Measurements from ENCODE around the gene GRID1. TPM values are rescaled to one million over a fixed set of nuclear protein-coding genes. Genes with fewer than 3 reads are reported as not detected.
A peak's percentile ranks its signal among the peaks of the same experiment; 100 is the strongest.

The GRID1 gene
- total RNA-seq, 3 donors from 2014 or later, result 0.61 to 1.9 (median 0.87) TPM

DNA sequence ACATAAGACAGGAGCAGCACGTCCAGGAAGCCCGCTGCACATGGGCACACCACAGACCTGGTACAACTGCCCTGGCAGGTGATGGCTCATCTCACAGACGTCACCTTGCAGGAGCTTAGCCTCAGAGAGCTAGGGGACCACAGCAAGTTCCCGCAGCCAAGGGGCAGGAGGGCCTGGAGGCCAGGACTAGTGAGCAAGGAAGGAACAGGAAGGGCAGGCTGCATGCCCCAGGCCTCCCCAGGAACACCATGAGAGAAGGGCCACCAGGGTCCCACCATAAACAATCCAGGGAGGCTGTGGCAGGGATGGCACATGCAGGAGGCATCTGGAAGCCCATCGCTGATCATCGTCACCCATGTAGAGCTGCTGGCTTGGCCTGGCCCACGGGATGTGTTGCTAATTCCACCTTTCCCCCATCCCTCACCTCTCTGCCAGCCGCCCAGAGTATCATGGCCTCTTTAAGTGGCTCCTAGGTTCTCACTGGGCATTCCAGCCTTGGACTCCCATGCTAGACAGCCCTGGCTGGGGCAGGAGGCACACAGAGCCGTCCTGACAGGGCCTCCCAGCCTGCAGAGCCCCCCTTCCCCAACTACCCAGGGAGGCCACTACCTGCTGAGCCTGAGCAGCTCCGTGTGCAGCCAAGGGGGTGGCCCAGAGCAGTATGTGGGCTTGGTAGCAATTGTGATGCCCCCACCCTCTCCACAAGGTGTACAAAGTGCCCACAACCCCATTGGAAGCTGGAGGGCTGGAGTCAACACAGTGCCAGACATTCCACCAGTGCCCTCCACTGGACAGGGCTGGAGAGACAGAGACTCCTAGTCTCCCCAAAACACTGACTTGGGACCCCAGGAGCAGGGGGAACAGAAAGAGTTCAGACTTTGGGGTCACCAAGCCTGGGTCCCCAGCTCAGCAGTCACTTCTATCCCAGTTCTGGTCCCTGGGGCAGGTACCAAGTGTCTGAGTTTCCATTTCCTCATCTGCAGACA lies 35.5 kb downstream of the GRID1 start:
- intact Hi-C loops (cut with DNase I, micrococcal nuclease), result no loop called here
- no peaks in the 10 kb centered on the region for H3K9me3 ChIP-seq
- no peaks in the 10 kb centered on the region for H3K36me3 ChIP-seq (ENCODE audit: low read depth)
- DNase-seq, result peak in 1 of 3 donors; percentile 25
- no peak for ATAC-seq
- no peak for TF ChIP-seq CTCF (IDR thresholded peaks at IDR 0.05)
- H3K4me1 ChIP-seq (ENCODE audit: low read depth), result no peaks in the 10 kb centered on the region
- H3K4me3 ChIP-seq, result no peak overlapping the region

DNA sequence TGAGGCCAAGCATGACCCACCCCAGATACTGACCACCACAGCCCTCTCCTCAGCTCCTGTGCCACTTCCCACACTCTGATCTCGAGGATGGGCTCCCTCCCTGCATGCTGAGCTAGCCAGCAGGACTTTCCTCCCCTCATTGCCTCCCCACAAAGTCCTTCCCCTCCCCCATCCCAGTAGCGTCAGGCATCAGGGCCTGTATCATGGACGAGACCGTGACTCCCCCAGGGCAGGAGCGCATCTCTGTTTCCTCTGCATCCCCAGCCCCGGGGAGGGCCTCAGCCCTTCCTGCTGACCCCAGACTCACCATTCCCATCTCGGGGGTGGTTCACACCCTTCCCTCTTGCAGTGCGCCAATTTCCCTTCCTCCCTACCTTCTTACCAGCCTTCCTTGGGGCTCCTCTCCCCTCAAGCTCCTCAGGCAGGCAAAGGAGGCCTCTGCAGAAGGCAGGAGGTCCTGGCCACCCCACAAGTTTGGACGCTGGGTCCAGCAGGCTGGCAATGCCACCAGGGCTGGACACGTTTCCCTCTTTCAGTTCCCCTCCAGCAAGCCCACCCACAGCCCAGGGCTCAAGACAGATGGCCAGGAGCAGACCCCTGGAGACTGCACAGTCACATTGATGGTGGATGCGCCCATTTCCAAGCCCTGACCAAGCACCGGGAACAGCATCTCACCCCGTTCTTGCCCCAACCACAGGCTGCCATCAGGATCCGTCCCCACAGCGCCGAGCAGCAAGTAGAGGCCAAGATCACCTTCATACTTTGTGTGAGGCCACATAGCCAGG lies 36.5 kb downstream of the GRID1 start:
- intact Hi-C loops (cut with DNase I, micrococcal nuclease), result no loop called here
- DNase-seq, result peak in 1 of 3 donors; percentile 15
- Histone ChIP-seq H3K4me1 (ENCODE audit: low read depth) (no peaks in the 10 kb centered on the region), H3K4me3 (no peak overlapping the region), H3K9me3 (no peaks in the 10 kb centered on the region), H3K36me3 (ENCODE audit: low read depth) (no peaks in the 10 kb centered on the region)
- no peak for TF ChIP-seq CTCF (IDR thresholded peaks at IDR 0.05)
- ATAC-seq, result no peak

DNA sequence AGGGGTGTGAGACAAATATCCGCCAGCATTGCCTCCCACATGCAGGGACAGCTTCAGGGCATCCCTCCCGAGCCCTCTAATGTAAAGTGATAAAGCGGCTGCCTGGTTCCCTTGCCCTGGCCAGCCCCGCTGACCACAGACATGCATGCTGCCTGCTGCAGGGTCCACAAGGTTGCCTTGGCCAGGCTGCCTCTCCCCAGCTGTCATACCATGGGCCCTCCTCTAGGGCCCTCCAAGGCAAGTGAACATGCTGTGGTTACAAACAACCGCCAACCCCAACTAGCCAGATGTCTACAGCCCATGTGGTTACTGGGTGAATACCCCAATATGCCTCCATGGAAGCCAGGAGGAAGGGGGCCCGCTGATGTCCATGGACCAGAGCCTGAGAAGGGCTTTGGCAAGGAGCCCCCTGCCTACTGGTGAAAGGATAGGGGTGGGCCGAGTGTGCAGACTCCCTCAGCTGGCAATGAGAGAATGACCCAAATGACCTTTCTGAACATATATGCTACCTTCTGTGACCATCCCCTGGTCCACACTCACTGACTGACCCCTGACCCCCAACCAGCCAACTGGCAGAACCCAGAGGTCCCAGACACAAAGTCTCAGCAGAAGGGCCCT lies 37.4 kb downstream of the GRID1 start:
- ATAC-seq, result no peak
- no peak for TF ChIP-seq CTCF (IDR thresholded peaks at IDR 0.05)
- intact Hi-C loops (cut with DNase I, micrococcal nuclease), result no loop called here
- DNase-seq, result peak in 1 of 3 donors; percentile 27
- Histone ChIP-seq H3K36me3 (ENCODE audit: low read depth) (no peaks in the 10 kb centered on the region), H3K4me1 (ENCODE audit: low read depth) (no peaks in the 10 kb centered on the region), H3K4me3 (no peak overlapping the region), H3K9me3 (no peaks in the 10 kb centered on the region)

DNA sequence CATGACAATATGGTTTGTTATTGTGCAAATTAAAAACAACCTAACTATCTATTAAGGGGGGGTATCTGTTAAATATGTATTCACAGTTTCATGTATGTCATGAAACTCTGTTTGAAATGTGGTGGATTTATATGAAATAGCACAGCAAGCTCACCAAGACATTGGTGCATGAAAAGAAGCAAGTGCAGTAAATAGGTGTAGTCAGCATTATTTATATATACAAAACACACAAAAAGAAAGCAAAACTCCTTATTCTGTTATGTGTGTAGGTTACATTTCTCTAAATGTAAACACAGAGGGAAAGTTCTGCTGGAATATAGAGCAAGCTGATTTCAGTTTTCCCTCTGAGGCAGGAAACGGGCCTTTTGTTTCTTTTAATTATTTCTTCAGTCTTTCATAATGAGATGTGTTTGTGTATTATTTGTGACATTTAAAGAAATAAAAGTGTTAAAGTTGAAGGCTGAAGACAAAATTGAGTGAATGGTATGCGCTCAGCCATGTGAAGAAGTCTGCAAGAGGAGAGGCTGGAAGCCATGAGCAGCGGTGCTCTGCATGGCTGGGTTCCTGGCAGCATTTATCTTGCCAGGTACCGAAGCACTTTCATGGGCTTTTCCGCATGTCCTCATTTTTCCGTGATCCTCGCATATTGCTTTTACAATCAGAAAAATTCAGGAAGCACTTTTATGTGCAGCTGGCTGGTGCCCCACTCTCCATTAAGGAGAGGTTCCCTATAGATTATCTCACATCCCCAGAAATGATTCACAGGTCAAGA lies 38.5 kb downstream of the GRID1 start:
- DNase-seq (peak in 1 of 3 donors; percentile 5), ATAC-seq (no peak)
- no peak for TF ChIP-seq CTCF (IDR thresholded peaks at IDR 0.05)
- no peaks in the 10 kb centered on the region for H3K36me3 ChIP-seq (ENCODE audit: low read depth)
- H3K4me3 ChIP-seq, result no peak overlapping the region
- intact Hi-C loops (cut with DNase I, micrococcal nuclease), result no loop called here
- no peaks in the 10 kb centered on the region for H3K4me1 ChIP-seq (ENCODE audit: low read depth)
- no peaks in the 10 kb centered on the region for H3K9me3 ChIP-seq

GRCh38 chr10:86325158-86325557 lies 41.4 kb downstream of the GRID1 start:
- ATAC-seq, result no peak
- H3K4me1 ChIP-seq (ENCODE audit: low read depth), result no peaks in the 10 kb centered on the region
- intact Hi-C loops (cut with DNase I, micrococcal nuclease), result no loop called here
- no peak for TF ChIP-seq CTCF (IDR thresholded peaks at IDR 0.05)
- no peaks in the 10 kb centered on the region for H3K36me3 ChIP-seq (ENCODE audit: low read depth)
- H3K4me3 ChIP-seq, result no peak overlapping the region
- DNase-seq, result no peak
- no peaks in the 10 kb centered on the region for H3K9me3 ChIP-seq
